C1 segment of cervical spinal cord (tissue), 14 donors: Measurements from ENCODE around the gene MAP7.
"Not testable (repeated sequence)": the region's sequence is repeated elsewhere in the genome, so short reads cannot be mapped to it uniquely, and the experiment has no call there.

Experiments
- DNase-seq, 14 donors: peaks; one replicate each; lab custom pipeline; 2025; lab: John Stamatoyannopoulos, UW

MAP7 gene

DNA sequence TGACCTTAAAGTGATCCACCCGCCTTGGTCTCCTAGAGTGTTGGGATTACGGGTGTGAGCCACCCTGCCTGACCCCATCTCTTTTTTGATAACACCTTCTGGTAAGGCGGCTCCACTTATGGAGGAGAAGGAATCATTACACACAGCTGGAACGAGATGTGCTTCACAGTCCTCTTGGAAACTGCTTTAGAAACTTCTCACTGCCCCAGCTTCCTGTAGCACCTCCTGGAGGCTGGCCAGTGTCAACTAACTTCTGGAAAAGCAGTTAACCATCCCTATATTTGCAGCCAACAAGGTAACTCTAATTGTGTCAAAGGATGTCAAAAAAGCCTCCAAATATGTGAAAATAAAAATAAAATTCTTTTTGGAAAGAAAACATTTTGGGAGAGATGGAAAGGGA, 211.7 kb downstream of the MAP7 start:
- no peak for DNase-seq

GRCh38 chr6:136337606-136338005, 212.6 kb downstream of the MAP7 start:
- no peak for DNase-seq

GRCh38 chr6:136337121-136337520, 213.1 kb downstream of the MAP7 start:
- no peak for DNase-seq

DNA sequence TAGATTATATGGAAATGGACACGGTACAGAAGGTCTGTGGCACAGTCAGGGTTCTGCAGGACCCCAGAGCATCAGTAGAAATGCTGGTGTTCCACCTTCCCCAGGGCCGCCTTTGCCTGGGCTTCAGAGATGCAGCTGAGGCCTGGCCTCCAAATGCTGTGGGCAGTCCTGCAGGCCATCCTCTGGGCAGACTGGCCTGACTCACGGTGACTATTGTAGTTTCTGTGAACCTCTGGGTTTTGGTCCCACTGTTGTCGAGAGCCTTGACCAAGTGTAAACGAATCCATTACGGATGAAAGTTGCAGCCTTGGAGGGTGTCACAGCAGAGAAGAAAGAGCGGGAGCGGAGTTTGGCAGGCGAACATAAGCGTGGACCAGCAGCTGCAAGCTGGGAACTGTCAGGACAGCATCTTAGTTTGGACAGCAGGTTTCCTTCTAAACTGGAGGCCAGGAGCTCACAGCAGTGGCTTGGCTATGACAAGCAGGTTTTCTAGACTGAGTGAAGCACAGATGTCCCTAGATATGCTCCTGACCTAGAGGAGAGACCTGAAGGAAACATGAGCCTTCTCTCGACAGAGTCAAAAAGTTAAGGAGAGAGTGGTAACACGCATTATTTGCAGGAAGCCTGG, 214.4 kb downstream of the MAP7 start:
- peak in 1 of 14 donors; percentile 53 for DNase-seq

GRCh38 chr6:136334853-136335252, 215.4 kb downstream of the MAP7 start:
- DNase-seq = peak in 1 of 14 donors; percentile 57

DNA sequence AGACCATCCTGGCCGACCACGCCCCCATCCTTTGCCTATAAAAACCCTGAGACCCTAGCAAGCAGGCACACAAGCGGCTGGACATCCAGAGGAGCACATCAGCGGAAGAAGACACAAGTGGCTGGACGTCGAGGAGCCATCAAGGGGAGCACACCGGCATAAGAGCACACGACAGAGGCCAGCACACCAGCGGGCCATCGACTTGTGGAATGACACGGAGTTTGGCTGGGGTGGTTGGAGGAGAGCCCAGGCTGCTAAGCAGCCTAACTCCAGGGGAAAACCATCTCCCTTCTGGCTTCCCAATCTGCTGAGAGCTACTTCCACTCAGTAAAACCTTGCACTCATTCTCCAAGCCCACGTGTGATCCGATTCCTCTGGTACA, 215.8 kb downstream of the MAP7 start:
- DNase-seq = peak in 7 of 14 donors; percentile 16 to 62 (median 31)

DNA sequence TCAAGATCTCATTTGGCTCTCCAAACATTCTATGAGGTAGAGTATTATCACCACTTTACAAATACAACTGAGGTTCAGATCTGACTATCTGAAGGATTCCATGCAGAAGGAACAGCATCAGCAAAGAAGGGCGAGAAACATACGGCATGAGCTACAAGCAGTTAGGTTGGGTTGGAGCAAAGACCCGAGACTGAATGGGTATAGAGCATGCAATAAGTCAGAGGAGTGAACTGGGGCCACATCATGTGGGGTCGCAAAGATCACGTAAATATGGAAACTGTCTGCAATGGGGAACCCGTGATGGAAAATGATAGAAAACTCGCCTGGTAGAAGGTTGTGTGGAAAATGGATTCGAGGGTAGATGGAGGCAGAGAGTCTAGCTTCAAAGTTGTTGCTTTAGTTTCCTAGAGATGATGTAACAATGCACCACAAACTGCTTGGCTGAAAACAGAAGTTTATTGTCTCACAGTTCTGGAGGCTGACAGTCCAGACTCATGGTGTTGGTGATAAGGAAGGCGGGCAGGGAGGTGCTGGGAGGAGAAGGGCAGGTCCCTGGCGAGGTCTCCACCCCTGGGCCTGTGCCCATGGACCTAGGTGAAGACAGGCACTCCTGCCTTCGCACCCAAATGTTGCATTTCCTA, 216.3 kb downstream of the MAP7 start:
- DNase-seq = peak in 1 of 14 donors; percentile 42

- DNase-seq = no peak
Observed at GRCh38 chr6:136331461-136331860, 218.8 kb downstream of the MAP7 start.

GRCh38 chr6:136330634-136331033, 219.6 kb downstream of the MAP7 start:
- no peak for DNase-seq

DNA sequence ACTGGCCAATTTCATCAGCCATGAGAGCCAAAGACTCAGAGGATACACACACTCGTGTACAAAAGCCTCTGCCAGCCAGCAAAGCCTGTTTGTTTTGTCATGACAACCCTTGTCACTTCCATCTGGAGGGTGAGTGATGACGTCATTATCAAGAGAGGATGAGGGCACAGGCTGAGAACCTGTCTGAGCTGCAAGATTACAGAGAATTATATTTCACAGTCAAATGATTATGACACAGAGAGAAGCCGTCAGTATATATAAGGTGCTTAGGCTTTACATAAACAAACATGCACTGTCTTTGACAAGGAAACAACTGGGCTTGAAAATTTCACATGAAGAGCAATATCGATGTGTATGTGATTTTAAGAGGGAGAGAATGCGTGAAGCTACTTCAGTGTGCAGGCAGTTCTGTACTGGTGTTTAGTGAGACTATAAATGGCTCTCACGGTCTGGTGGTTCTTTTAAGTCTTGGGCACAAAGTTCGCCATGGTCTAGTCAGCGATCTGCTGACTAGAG, 224.1 kb downstream of the MAP7 start:
- DNase-seq = peak in 1 of 14 donors; percentile 62

DNA sequence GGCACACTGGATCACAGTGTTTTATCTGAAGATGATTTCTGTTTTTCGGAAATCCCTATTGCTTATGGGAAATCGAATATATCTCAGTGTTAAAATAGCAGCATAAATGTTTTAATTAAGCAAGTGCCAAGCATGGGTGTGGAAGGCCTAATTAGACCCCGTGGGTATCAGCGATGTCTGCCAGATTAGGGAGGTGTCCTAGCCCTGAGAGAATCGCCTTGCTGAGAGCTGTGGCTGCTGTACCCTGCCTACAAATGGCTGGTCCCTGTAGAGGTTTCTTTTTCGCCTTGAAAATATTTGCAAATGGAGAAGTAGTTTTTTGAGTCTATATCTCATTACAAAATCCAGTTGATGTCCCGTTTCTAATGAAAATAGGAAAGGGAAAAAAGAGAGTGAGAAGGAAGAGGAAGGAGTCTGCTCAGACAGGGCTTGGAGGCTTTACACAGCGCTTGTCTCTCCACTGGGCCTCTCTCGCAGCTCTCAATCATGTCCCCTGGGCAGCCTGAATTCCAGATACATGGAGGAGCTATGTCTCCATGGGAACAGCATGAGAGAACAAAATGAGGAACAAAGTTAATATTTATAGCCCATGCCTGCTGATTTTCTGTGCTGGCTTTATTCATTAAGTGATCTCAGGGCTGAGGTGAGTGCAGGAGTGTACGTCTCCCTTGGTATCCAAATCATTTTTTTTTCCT, 225.4 kb downstream of the MAP7 start:
- DNase-seq = peak in 1 of 14 donors; percentile 62

- peak in 3 of 14 donors; percentile 21 to 85 (median 33) for DNase-seq
Observed at GRCh38 chr6:136323431-136324112, 226.7 kb downstream of the MAP7 start.

GRCh38 chr6:136319732-136320131, 230.5 kb downstream of the MAP7 start:
- DNase-seq = no peak

DNA sequence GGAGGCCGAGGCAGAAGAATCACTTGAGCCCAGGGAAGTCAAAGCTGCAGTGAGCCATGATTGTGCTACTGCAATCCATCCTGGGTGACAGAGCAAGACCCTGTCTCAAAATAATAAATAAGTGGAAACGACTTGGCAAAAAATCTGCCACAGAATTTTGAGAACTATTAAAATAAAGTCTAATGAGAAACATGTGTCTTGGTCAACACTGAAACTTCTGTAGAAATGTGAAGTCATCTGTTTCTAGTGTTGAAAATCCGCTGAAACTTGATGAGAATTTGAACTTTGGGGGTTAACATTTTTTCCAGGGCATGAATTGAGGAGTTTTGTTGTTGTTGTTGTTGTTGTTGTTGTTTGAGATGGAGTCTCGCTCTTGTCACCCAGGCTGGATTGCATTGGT, 231.5 kb downstream of the MAP7 start:
- no peak for DNase-seq

DNA sequence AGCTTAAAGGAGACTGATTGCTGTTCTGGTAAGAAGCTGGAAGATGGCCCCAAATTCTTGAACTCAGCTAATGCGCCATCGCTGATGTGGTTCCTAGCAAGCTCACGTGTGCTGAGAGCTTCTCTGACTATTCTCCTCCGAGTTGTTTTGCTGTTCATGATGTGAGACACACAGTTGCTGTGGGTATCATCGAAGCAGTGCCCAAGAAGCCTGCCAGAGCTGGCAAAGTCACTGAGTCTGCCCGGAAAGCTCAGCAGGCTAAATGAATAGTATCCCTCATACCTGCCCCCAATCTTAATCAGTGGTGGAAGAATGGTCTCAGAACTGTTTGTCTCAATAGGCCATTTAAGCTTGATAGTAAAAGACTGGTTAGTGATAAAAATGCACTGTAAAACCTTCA, 232.3 kb downstream of the MAP7 start:
- peak in 5 of 14 donors; percentile 18 to 70 (median 25) for DNase-seq

DNA sequence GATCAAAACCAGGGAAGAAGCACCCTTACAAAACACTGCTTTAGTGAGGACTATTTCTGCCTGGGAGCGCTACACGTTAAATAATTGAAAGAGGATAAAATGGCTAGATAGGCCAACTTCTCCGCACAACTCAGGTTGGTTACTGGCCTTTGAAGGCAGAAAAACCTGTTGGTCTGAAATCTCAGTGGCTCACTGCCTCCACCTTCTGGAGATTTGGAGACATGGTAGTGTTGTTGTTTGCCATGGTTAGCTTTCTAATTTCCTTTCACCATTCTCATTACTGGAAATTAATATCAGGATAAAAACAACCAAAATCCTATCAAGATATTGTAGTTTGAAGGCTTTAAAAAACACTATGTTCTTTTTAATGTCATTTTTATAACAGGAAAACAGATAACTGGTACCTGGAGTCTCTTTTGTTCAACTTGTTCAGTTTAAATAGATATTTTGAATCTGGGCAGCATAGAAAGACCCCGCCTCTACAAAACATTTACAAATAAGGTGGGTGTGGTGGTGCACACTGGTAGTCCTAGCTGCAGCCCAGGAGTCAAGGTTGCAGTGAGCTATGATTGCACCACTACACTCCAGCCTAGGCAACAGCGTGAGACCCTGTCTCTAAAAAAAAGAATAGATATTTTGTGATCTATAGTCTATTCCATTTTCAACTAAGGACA, 233.1 kb downstream of the MAP7 start:
- DNase-seq = peak in 7 of 14 donors; percentile 21 to 48 (median 35)

DNA sequence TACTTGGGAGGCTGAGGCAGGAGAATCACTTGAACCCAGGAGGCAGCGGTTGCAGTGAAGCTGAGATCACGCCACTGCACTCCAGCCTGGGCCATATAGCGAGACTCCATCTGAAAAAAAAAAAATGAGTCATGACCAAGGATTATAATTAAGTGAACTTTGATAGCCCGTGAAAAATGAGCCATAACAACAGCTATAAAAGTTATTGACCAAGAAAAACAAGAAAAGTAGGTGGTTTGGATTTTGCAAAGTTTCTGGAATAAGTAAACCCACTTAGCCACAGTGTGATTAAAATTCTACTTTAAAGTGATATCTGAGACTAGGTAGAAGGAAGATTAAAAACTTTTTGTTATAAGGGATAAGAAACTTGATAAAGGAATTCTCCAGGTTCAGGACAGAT, 234.6 kb downstream of the MAP7 start:
- no peak for DNase-seq

DNA sequence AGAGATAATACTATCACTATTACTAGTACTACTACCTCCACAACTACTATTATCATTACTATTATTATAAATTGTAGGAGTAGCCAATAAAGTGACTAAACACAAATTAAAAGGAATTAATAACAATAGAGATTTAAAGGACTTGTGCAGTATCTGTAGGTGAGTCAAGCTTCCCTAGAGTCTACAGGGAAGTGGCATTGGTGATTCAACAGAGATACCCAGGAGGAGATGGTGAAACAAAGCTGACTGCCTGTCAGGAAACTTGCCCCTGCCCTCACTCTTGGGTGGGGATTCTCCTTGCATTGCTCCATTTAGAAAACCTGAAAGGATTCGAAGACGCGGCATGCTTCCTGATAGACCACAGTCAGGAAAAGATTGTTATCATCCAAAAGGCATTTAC, 237.2 kb downstream of the MAP7 start:
- no peak for DNase-seq

DNA sequence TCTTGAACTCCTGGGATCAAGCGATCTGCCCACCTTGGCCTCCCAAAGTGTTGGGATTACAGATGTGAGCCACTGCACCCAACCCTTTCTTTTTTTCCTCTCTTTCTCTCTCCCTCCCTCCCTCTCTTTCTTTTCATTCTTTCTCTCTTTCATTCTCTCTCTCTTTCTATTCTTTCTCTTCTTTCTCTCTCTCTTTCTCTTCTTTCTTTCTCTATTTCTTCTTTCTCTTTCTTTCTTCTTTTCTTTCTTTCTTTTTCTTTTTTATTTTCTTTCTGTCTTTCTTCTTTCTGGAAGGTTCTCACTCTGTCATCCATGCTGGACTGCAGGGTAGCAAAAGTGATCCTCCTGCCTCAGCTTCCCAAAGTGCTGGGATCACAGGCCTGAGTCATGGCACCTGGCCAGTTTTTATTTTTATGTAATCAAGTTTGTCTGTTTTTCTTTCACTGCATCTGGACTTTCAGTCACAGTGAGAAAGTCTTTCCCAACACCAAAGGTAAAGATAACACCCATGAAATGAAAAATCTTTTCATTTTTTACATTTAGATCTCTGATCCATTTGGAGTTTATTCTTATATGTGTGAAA, 240.4 kb downstream of the MAP7 start:
- DNase-seq = no peak

DNA sequence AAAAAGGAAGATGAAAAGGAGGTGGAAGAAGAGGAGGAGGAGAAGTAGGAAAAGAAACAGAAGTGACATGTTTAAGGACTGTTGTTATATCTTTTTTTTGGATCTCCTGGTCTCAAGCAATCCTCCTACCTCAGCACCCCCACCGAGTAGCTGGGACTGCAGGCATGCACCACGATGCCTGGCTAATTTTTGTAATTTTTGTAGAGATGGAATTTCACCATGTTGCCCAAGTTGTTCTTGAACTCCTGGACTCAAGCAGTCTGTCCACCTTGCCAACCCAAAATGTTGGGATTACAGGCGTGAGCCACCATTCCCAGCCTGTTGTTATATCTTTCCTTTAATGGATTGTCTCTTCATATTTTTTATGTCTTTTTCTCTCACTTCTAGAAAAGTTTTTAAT, 241.1 kb downstream of the MAP7 start:
- no peak for DNase-seq

DNA sequence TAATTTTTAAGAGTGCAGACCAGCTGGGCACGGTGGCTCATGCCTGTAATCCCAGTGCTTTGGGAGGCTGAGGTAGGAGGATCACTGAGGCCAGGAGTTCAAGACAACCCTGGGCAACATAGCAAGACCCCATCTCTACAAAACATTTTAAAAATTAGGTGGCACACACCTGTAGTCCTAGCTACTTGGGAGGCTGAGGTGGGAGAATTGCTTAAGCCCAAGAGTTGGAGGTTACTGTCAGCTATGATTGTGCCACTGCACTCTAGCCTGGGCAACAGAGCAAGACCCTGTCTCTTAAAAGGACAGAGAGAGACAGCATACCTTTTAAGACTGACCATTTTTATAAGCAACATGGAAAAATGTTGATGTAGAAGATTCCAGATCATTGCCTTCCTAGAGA, 241.8 kb downstream of the MAP7 start:
- DNase-seq = not testable (repeated sequence)
